C1 segment of cervical spinal cord (tissue), 14 donors: ENCODE measurements around the gene CLDND1.

Source experiments
- DNase-seq, 14 donors: peaks; one replicate each; lab custom pipeline; 2025; lab: John Stamatoyannopoulos, UW

CLDND1 gene

GRCh38 chr3:98514948-98515347, 7.8 kb downstream of the CLDND1 start:
- DNase-seq: no peak

GRCh38 chr3:98513736-98514135, 9.0 kb downstream of the CLDND1 start:
- DNase-seq: no peak

GRCh38 chr3:98513091-98513511, 9.6 kb downstream of the CLDND1 start:
- DNase-seq: peak in 1 of 14 donors; percentile 21

GRCh38 chr3:98512576-98512975, 10.1 kb downstream of the CLDND1 start:
- DNase-seq: peak in 1 of 14 donors; percentile 13

GRCh38 chr3:98508582-98508981, 14.1 kb downstream of the CLDND1 start:
- no peak for DNase-seq

GRCh38 chr3:98504539-98504938, 18.2 kb downstream of the CLDND1 start:
- DNase-seq: no peak

GRCh38 chr3:98501863-98502576, 20.7 kb downstream of the CLDND1 start:
- no peak for DNase-seq

- DNase-seq: peak in 1 of 14 donors; percentile 11
These were observed 21.4 kb downstream of the CLDND1 start for GRCh38 chr3:98501270-98501669.

- no peak for DNase-seq
These were observed 22.7 kb downstream of the CLDND1 start for GRCh38 chr3:98500019-98500418.

- no peak for DNase-seq
These were observed 25.3 kb downstream of the CLDND1 start, which contains the start of gene OR5K2 for GRCh38 chr3:98497381-98497780. OR5K2 (plus strand) TSS chr3:98497681; CDS start chr3:98497681, 0 bp downstream.

GRCh38 chr3:98483626-98484025, 39.1 kb downstream of the CLDND1 start:
- DNase-seq: no peak

GRCh38 chr3:98482717-98483482, 39.8 kb downstream of the CLDND1 start:
- no peak for DNase-seq
